GM12865 (cell line): ENCODE results near the gene CDH4.

Source experiments
- DNase-seq: peaks from one replicate; pipeline ENCODE4 v3.0.0; 2010; ENCODE audit warnings: low read depth
- H3K4me3 ChIP-seq: 2 replicates; pipeline ENCODE4 v1.5.1; 2011; ENCODE audit warnings: mild to moderate bottlenecking, low read depth, low read length, control low read depth
- TF ChIP-seq, protein P1 (sequence below): IDR thresholded peaks from 2 replicates; pipeline ENCODE4 v1.5.1; 2011; ENCODE audit warnings: low read length, control low read depth, low read depth, inconsistent platforms; ENCODE audit not compliant: insufficient read depth; ENCODE audit errors: missing control alignments

The CDH4 gene

DNA sequence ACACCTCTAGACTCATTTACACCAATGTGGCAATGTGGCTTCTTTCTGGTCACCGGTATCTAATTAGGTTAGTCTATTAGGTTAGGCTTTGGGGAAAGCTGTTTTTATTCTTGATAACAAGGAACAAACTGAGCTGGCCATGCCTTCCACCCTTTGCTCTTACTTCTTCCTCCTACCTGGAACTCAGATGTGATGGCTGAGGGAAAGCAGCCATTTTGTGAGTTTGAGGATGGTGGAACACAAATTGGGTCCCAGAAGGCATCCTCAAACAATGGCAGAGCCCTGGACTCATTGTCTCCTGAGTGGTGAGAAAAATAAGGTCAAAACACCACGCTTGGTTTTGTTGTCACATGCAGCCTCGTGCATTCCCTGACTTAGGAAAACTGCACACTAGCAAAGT lies 7.7 kb downstream of the CDH4 start:
- no peak overlapping the region for H3K4me3 ChIP-seq
- TF ChIP-seq, protein P1, sequence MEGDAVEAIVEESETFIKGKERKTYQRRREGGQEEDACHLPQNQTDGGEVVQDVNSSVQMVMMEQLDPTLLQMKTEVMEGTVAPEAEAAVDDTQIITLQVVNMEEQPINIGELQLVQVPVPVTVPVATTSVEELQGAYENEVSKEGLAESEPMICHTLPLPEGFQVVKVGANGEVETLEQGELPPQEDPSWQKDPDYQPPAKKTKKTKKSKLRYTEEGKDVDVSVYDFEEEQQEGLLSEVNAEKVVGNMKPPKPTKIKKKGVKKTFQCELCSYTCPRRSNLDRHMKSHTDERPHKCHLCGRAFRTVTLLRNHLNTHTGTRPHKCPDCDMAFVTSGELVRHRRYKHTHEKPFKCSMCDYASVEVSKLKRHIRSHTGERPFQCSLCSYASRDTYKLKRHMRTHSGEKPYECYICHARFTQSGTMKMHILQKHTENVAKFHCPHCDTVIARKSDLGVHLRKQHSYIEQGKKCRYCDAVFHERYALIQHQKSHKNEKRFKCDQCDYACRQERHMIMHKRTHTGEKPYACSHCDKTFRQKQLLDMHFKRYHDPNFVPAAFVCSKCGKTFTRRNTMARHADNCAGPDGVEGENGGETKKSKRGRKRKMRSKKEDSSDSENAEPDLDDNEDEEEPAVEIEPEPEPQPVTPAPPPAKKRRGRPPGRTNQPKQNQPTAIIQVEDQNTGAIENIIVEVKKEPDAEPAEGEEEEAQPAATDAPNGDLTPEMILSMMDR, result no peak
- DNase-seq, result no peak

DNA sequence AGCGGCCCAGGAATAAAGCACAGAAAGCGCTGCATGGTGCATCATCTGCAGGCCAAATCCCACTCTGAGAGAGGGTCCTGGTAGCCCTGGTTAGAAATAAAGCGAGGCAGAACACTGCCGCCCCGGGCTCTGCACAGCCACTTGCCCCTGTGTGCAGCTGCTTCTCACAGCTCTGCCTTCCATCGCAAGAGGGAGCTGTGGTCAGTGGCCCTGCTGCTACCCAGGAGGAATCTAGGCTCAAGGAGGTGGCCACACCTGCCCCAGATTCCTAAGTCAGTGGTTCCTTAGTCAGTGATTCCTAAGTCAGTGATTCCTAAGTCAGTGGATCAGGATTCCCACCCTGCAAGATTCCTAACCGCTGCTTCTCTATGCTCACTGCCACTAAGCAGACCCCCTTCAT lies 8.8 kb downstream of the CDH4 start:
- TF ChIP-seq, protein P1, result no peak
- no peak overlapping the region for H3K4me3 ChIP-seq
- no peak for DNase-seq

- TF ChIP-seq, protein P1, result no peak
- H3K4me3 ChIP-seq, result no peak overlapping the region
- no peak for DNase-seq
Observed at GRCh38 chr20:61262036-61262435, 10.0 kb downstream of the CDH4 start.

DNA sequence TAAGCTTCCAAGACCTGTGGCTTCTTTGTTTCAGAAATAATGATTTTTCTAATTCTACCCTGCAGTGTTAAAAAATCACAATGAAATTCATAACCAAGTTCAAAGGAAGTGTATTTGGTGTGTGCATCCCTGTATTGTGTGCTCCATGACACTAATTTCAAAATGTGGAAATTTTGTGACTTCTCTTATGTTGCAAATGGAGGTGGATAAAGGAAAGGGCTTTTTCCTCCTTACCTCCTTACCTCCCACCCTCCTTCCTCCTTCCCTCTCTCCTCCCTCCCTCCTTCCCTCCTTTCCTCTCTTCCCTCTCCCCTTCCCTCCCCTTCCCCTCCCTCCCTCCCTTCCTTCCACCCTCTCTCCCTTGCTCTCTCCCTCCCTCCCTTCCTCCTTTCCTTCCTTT lies 10.5 kb downstream of the CDH4 start:
- no peak overlapping the region for H3K4me3 ChIP-seq
- TF ChIP-seq, protein P1, result no peak
- DNase-seq, result no peak

DNA sequence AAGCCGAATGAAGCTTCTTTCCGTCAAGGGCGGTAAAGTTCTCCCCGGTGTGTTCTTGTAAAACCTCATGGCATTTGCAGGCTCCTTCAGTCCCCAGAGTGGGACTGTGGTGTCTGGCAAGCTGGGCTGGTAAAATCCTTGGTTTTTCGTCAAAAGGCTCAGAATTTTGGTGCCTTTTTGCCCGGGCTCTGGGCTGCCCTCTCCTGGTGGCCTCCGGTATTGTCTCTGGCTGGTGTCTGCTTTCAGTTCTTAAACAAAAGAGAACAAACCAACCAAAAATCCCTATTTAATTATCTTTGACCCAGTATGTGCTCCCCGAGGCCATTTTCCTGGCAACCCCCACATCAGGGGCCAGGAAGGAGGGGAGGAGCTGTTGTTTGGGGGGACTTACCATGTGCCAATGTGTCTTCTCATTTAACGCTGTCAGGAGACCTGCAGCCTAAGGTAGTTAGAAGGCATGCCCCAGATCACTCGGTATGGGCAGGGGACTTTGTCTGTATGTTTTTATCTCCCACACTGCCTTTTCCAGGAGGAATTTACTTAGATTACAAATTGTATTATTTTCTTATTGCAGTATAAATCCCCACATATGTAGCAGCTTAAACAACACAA lies 11.1 kb downstream of the CDH4 start:
- no peak overlapping the region for H3K4me3 ChIP-seq
- TF ChIP-seq, protein P1, result peak; percentile 39
- no peak for DNase-seq

GRCh38 chr20:61263938-61264337 lies 11.9 kb downstream of the CDH4 start:
- TF ChIP-seq, protein P1, result no peak
- H3K4me3 ChIP-seq, result no peak overlapping the region
- DNase-seq, result no peak

DNA sequence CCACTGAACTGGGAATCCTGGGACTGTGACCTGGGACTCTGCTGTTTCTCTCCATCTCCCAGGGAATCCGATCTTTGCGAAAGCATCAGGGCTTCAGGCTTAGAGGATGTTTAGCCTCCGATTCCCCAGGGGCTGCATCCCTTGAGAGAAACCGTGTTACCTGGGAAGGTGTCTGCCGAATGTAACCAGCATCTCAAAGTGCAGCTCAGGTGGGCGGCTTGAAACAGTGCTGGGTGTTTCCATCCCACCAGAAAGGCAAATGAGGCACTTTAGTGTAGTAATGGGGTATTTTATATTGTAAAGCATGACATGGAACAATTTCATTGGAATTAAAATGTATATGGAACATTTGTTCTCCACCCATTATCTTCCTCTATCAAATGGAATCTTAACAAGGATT lies 15.2 kb downstream of the CDH4 start:
- TF ChIP-seq, protein P1, result no peak
- no peak for DNase-seq
- no peak overlapping the region for H3K4me3 ChIP-seq
